Immature natural killer cell (primary cell): ENCODE results near the gene ITIH1. TPM values are rescaled to one million over a fixed set of nuclear protein-coding genes. Genes with fewer than 3 reads are reported as not detected.
A peak's percentile ranks its signal among the peaks of the same experiment; 100 is the strongest.

Source experiments
- DNase-seq, 3 donors: peaks; one replicate each; pipeline ENCODE4 v3.0.0; 2022; ENCODE audit warnings: mixed read lengths in 1 of 3
- H3K27ac Mint-ChIP-seq, 6 donors: one replicate each; pipeline ENCODE4 v1.8.0; 2020; ENCODE audit warnings: mixed read lengths in 6 of 6, mild to moderate bottlenecking in 5 of 6, inconsistent platforms in 4 of 6, moderate library complexity in 3 of 6
- H3K27me3 Mint-ChIP-seq, 3 donors: one replicate each; pipeline ENCODE4 v1.8.0; 2020 to 2021; ENCODE audit warnings: low read depth in 3 of 3, mild to moderate bottlenecking in 3 of 3, mixed read lengths in 3 of 3, moderate library complexity in 3 of 3, inconsistent platforms in 1 of 3
- H3K36me3 Mint-ChIP-seq, 3 donors: one replicate each; pipeline ENCODE4 v1.8.0; 2020; ENCODE audit warnings: mixed read lengths in 3 of 3, inconsistent platforms in 2 of 3, mild to moderate bottlenecking in 2 of 3
- H3K4me1 Mint-ChIP-seq, 2 donors: one replicate each; pipeline ENCODE4 v1.8.0; 2020; ENCODE audit warnings: inconsistent platforms in 2 of 2, mild to moderate bottlenecking in 2 of 2, mixed read lengths in 2 of 2, moderate library complexity in 1 of 2
- H3K4me3 Mint-ChIP-seq, 5 donors: one replicate each; pipeline ENCODE4 v1.8.0; 2020; ENCODE audit warnings: mild to moderate bottlenecking in 5 of 5, mixed read lengths in 5 of 5, inconsistent platforms in 3 of 5, moderate library complexity in 3 of 5
- H3K9me3 Mint-ChIP-seq, 6 donors: one replicate each; pipeline ENCODE4 v1.8.0; 2020; ENCODE audit warnings: mild to moderate bottlenecking in 6 of 6, mixed read lengths in 6 of 6, inconsistent platforms in 4 of 6, moderate library complexity in 3 of 6
- polyA plus RNA-seq, 3 donors: library from polyadenylated mRNA; unstranded; fragments of 300-500 nt; fragmentation: Illumina TruSeq; gene quantifications; one replicate each; pipeline ENCODE4 v1.2.3, GENCODE V29; 2021

The ITIH1 gene
- polyA plus RNA-seq, 3 donors from 2014 or later = not detected

DNA sequence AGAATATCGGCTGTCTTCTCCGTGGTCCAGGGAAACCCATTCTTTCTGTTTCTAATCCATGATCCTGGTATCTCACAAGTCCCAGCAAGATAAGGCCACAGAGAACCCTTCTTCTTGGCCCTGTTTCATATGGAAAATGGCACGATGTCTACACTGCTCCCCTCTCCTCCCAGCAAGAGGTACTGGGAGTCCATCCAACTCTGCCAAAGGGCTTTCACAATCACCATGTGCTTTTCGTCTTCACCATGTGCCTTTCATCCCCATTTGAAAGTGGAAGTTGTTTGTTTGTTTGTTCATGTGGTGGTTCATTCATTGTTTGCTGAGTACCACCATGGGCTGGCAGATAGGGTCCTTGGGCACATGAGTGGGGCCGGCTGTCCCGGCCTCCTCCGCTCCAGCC is 22.7 kb downstream of the ITIH1 start:
- no peaks in the 10 kb centered on the region for H3K4me1 Mint-ChIP-seq
- H3K9me3 Mint-ChIP-seq = no peaks in the 10 kb centered on the region
- no peak overlapping the region for H3K27ac Mint-ChIP-seq
- H3K36me3 Mint-ChIP-seq = no peaks in the 10 kb centered on the region
- DNase-seq = no peak
- peaks cover 0 to 4% (median 0%) of the 10 kb centered on the region in 3 donors for H3K27me3 Mint-ChIP-seq
- H3K4me3 Mint-ChIP-seq = no peak overlapping the region

DNA sequence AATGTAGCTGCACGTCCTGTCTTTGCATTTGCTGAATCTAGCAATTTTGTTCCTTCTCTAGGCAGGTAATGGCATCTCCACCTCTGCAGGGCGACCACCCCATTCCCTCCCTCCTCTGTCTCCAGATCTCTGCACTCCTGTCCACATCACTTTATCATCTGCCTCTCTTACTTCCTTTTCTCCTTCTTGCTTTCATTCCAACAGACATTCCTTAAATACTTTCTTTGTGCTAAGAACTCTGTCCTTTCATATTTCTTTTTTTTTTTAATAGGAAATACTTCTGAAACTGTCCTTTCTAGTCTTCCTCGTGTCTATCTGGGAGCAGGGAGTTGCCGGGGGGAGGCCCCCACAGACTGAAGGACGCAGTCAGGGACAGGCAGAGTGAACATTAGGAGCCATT is 24.4 kb downstream of the ITIH1 start:
- peaks cover 0 to 2% of the 10 kb centered on the region in 2 donors for H3K4me1 Mint-ChIP-seq
- no peaks in the 10 kb centered on the region for H3K36me3 Mint-ChIP-seq
- H3K9me3 Mint-ChIP-seq = no peaks in the 10 kb centered on the region
- DNase-seq = no peak
- H3K27ac Mint-ChIP-seq = no peak overlapping the region
- peaks cover 0 to under 1% (median 0%) of the 10 kb centered on the region in 3 donors for H3K27me3 Mint-ChIP-seq
- no peak overlapping the region for H3K4me3 Mint-ChIP-seq

DNA sequence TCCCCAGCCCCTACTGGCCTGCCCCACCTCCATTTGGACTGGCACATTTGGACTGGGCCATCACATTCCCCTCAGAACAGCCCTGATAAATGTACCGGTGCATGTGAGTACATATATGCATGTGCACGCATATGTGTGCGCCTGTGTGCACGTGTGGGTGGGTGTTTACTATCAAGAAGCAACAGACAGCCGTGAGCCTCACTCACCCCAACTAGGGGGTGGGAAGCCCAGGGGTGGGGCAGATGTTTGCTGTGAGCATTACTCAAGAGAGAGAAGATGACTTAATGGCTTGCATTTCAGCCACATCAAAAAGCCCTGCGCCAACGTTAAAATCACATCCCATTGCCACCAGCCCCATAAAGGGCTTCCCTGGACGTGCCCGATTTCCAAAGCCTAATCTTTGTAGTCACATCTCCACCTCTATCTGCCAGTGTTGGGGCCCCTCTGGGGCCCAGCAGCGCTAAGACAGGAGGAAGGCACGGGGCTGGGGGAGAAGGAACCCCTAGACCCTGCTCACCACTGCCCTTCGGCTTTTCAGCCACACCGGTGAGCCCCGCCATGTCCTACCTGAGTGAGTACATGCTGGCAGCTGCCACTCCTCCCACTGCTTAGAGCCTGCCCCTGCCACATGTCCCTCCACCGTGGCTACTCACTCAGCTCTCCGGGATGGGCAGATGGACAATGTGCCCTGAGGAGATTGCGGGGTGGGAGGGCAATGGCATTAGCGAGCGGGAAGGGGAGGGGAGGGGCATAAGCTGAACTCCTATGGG is 28.1 kb downstream of the ITIH1 start:
- DNase-seq = no peak
- Mint-ChIP-seq H3K27ac (no peak overlapping the region), H3K27me3 (no peaks in the 10 kb centered on the region), H3K36me3 (no peaks in the 10 kb centered on the region), H3K9me3 (no peaks in the 10 kb centered on the region), H3K4me3 (no peak overlapping the region), H3K4me1 (peaks cover 4 to 17% of the 10 kb centered on the region in 2 donors)

DNA sequence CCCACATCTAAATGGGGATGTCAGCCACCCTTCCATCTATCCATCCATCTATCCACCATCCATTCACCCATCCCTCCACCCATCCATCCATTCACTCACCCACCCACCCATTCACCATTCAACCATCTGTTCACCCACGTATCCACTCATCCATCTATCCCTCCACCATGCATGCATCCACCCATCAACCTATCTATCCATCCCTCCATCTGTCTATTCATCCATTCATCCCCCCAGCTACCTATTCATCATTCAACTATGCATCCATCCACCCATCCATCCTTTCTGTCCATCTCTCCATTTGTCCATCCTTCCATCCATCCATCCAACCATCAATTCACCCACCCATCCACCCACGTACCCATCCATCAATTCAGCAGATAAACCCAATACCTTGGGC is 31.8 kb downstream of the ITIH1 start:
- no peak for DNase-seq
- Mint-ChIP-seq H3K27me3 (peaks cover 0 to 7% (median 0%) of the 10 kb centered on the region in 3 donors), H3K36me3 (no peaks in the 10 kb centered on the region), H3K4me3 (no peak overlapping the region), H3K4me1 (peaks cover 4 to 17% of the 10 kb centered on the region in 2 donors), H3K27ac (peak overlapping the region in 1 of 6 donors; percentile 2), H3K9me3 (no peaks in the 10 kb centered on the region)

DNA sequence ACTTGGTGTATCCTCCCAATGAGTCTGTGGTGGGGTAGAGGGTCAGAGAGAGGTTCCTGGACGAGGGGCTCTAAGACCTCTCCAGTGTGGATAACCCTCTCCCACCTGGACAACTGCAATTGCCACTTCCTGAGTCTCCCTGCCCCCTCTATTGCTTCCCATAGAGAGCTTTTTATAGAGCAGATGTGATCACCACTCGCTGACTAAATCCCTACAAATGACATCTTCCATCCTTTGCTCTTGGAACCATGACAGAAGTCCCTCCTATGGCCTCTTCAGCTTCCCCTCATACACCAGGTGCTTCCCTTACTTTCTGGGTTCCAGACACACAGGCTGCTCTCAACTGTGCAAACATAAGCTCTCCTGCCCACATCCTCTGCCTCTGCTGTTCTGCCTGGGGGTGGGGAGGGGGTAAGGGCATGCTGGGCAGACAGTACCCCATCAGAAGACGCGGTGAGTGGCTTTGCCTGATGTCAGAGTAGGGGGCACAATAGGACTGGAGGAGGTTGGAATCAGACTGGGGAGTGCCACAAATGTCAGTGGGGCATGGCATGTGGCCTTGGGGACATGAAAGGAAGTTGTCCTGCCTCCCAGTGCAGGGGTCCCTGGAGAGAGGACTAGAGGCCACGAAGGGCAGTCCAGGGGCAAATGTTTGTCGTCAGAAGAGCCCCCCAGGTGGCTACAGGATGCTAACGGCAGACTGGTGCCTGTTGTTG is 32.4 kb downstream of the ITIH1 start:
- Mint-ChIP-seq H3K36me3 (no peaks in the 10 kb centered on the region), H3K27ac (no peak overlapping the region), H3K27me3 (peaks cover 0 to 7% (median 0%) of the 10 kb centered on the region in 3 donors), H3K4me1 (peaks cover 4 to 17% of the 10 kb centered on the region in 2 donors), H3K4me3 (no peak overlapping the region), H3K9me3 (no peaks in the 10 kb centered on the region)
- DNase-seq = no peak

DNA sequence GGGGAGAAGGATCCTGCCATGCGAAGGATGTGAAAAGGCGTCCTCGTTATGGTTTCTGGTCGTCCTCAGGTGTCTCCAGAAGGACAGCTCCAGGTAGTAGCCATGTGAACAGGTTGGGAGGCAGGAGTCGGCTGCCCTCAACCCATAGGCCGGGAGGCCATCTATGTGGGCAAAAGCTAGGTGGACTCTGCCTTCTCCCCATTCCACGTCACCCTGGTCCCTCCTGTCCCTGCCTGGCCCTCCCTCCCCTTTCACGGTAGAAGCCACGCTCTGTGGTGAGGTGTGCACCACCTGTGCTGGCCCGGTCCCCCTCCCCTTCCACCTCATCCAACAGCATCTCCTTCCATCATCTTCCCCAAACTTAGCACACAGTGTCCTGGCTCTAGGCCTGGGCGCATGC is 33.5 kb downstream of the ITIH1 start:
- H3K4me3 Mint-ChIP-seq = no peak overlapping the region
- no peaks in the 10 kb centered on the region for H3K9me3 Mint-ChIP-seq
- H3K27me3 Mint-ChIP-seq = peaks cover 0 to 7% (median 0%) of the 10 kb centered on the region in 3 donors
- peaks cover 4 to 17% of the 10 kb centered on the region in 2 donors for H3K4me1 Mint-ChIP-seq
- no peaks in the 10 kb centered on the region for H3K36me3 Mint-ChIP-seq
- no peak overlapping the region for H3K27ac Mint-ChIP-seq
- no peak for DNase-seq

DNA sequence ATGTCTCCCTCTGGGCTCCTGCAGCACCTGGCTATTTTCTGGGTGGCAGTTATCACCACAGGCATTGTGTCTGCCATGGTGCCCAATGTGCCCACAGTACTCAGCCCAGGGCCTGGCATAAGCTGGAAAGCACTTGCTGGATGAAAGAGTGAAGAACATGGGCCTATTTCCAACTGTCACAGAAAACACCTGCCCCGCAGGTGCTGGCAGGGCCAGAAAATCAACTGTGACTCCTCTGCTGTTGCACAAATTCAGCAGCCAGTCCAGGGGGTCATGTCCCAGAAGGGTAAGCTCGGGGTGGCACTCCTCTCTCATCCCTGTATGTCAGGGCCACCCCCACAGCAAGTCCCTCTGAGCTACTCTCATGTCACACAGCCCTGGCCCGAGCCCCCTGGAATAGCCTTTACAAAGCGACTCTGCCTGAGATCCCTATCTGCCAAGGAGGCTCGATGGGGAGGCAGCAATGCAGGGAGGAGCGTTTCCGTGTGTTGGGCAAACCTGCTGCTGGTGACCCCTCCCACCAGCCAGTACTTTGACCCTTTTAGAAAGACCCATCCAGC is 34.1 kb downstream of the ITIH1 start:
- Mint-ChIP-seq H3K4me1 (peaks cover 4 to 17% of the 10 kb centered on the region in 2 donors), H3K27ac (no peak overlapping the region), H3K4me3 (no peak overlapping the region), H3K9me3 (no peaks in the 10 kb centered on the region), H3K27me3 (peaks cover 0 to 7% (median 0%) of the 10 kb centered on the region in 3 donors), H3K36me3 (no peaks in the 10 kb centered on the region)
- DNase-seq = no peak

DNA sequence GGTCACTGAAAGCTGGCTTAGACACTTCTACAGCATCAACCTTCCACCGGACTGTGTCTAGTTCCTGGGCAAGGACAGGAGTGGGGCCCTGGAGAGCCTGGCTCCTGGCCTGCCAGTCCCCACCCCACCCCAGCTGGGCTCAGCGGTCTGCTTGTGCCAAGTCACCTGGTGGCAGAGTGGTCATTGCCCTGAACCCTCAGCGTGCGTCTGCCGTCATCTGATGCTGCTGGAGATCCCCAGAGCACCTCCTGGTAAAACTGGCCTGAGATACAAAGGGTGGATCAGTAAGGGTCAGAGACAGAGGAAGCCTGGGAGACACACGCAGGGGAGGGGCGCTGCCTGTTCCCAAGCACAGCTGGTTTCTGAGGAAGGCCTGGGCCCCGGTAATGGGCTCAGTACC is 36.4 kb downstream of the ITIH1 start:
- H3K4me3 Mint-ChIP-seq = no peak overlapping the region
- H3K36me3 Mint-ChIP-seq = no peaks in the 10 kb centered on the region
- no peak for DNase-seq
- H3K27me3 Mint-ChIP-seq = peaks cover 0 to 9% (median 0%) of the 10 kb centered on the region in 3 donors
- no peaks in the 10 kb centered on the region for H3K9me3 Mint-ChIP-seq
- no peak overlapping the region for H3K27ac Mint-ChIP-seq
- H3K4me1 Mint-ChIP-seq = no peaks in the 10 kb centered on the region

DNA sequence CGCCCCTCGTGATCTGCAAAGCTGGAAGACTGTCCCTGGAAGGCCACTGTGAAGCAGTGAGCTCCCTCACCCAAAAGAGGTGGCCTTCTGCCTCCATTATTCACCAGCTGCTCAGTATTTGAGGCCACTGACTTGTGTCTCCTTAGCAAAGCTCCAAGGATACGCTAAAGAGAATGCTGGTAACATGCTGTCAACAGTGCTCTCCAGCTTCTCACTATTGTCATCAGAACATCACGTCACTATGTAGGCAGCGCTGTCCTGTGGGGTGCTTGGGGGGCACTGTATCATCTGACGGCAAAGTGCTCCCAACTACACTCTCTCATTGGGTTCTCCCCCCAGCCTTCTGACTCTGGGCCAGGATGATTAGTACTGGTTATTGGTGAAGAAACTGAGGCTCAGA is 38.8 kb downstream of the ITIH1 start:
- Mint-ChIP-seq H3K27ac (no peak overlapping the region), H3K27me3 (peaks cover 0 to 9% (median 2%) of the 10 kb centered on the region in 3 donors)

DNA sequence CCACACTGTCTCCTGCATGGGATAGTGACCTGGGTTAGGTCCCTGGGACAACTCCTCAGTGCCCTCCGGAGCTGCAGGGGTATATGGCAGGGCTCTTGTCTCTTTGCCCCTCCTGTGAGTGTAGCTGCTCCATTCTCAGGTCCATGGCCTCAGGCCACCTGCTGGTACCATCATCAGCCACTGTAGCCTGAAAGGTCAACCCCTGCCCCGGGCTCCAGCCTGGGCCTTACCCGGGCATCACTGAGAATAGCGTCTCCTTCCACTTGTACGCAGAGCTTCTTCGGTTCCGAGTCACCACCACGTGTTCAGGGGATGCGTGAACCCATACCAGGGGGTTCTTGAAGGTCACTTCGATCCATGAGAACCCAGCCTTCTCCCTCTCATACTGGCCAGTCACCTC is 39.3 kb downstream of the ITIH1 start:
- no peaks in the 10 kb centered on the region for H3K4me1 Mint-ChIP-seq
- no peaks in the 10 kb centered on the region for H3K9me3 Mint-ChIP-seq
- no peaks in the 10 kb centered on the region for H3K36me3 Mint-ChIP-seq
- no peak overlapping the region for H3K4me3 Mint-ChIP-seq
- DNase-seq = no peak
- no peak overlapping the region for H3K27ac Mint-ChIP-seq
- peaks cover 0 to 6% (median 2%) of the 10 kb centered on the region in 3 donors for H3K27me3 Mint-ChIP-seq

More for the DNA sequence above, 38.8 kb downstream of the ITIH1 start:
- H3K9me3 Mint-ChIP-seq = no peaks in the 10 kb centered on the region
- H3K4me1 Mint-ChIP-seq = no peaks in the 10 kb centered on the region
- DNase-seq = no peak
- H3K36me3 Mint-ChIP-seq = no peaks in the 10 kb centered on the region
- H3K4me3 Mint-ChIP-seq = no peak overlapping the region

DNA sequence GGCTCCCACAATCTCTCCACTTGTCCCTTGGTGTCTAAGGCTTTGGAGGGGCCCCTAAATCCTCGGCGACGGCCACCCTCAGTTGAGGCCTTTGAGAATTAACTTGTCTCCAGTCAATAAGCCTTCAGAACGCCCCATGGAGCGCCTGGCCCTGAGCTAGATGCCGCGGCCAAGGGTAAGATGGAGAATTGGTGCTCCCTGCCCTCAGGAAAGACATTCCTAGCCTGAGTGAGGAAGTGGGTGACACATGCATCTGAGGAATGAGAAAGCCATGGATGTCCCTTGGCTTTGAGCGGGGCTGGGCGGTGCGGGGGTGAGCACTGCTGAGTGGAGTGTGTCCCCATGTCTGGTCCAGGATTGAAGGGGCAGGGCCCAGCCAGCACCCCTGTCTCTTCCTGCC is 39.8 kb downstream of the ITIH1 start:
- Mint-ChIP-seq H3K9me3 (no peaks in the 10 kb centered on the region), H3K4me1 (no peaks in the 10 kb centered on the region), H3K27ac (no peak overlapping the region), H3K36me3 (no peaks in the 10 kb centered on the region), H3K4me3 (no peak overlapping the region), H3K27me3 (peaks cover 0 to 3% (median 2%) of the 10 kb centered on the region in 3 donors)
- no peak for DNase-seq

DNA sequence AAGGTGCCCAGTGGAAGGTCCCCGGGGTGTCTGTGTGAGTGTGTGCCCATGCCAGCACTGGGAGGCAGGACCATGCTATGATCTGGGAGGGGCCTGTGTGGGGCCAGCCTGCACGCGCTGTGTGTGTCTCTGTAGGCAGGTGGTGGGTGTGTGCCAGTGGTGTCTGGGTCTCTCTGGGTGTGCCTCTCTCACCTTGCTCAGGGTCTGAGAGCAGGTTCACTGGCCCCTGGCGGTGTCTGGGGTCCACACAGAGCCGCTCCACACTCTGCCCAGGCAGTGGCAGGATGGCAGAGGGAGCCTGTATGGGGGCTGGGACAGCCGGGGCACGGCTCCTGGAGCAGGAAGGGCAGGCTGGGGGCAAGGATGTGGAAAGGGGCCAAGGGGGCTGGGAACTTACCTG is 40.5 kb downstream of the ITIH1 start:
- H3K4me1 Mint-ChIP-seq = no peaks in the 10 kb centered on the region
- DNase-seq = no peak
- no peaks in the 10 kb centered on the region for H3K9me3 Mint-ChIP-seq
- H3K27ac Mint-ChIP-seq = no peak overlapping the region
- H3K4me3 Mint-ChIP-seq = no peak overlapping the region
- H3K36me3 Mint-ChIP-seq = no peaks in the 10 kb centered on the region
- peaks cover 0 to 3% (median 2%) of the 10 kb centered on the region in 3 donors for H3K27me3 Mint-ChIP-seq

DNA sequence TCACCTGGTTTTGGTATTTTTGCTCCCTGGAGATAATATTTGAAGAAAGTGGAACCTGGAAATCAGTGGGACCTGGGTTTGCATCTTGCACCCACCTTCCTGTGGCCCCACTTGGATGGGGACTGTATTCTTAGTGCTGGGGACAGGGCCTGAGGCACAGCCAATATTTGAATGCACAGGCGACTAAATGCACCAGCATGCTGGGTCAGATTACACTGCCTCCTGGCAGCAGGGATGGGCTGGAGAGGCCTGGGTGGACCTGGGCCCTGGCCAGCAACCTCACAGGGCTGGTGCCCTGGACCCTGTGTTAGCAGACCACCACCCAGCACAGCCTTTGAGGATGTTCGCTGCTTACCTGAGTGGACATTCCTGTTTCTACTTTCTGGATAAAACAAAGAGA is 42.5 kb downstream of the ITIH1 start:
- Mint-ChIP-seq H3K9me3 (no peaks in the 10 kb centered on the region), H3K36me3 (peaks cover 0 to 1% (median 0%) of the 10 kb centered on the region in 3 donors), H3K4me3 (no peak overlapping the region), H3K4me1 (no peaks in the 10 kb centered on the region), H3K27me3 (peaks cover 0 to 2% (median 2%) of the 10 kb centered on the region in 3 donors), H3K27ac (no peak overlapping the region)
- DNase-seq = no peak

DNA sequence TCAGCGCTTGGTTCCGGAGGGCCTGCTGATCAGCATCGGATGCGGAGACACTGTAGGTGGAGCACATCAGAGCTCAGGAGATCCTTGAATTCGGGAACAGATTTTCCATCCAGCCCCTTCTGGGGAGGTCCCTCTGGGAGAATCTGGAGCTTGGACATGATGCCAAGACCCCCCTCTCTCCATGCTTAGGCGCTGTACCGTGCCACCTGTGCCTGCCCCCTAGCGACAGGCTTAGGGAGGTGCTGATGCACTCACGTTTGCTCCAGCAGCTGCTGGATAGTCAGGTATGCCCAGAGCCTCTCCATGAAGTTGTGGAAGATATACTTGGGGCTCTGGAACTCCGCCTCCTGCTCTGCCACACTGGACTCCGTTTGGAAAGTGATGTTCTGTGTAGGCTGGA is 43.3 kb downstream of the ITIH1 start:
- Mint-ChIP-seq H3K9me3 (no peaks in the 10 kb centered on the region), H3K27me3 (peaks cover 0 to 2% (median 2%) of the 10 kb centered on the region in 3 donors), H3K4me1 (no peaks in the 10 kb centered on the region), H3K36me3 (peaks cover 0 to 4% (median 0%) of the 10 kb centered on the region in 3 donors), H3K4me3 (no peak overlapping the region), H3K27ac (no peak overlapping the region)
- no peak for DNase-seq
